Progenitor cell of endocrine pancreas (in vitro differentiated cells): ENCODE results near the gene SYNC. TPM values are rescaled to one million over a fixed set of nuclear protein-coding genes. Genes with fewer than 3 reads are reported as not detected.

Experiments
- DNase-seq: peaks from one replicate; pipeline ENCODE4 v3.0.0; 2021; ENCODE audit warnings: low spot score; ENCODE audit not compliant: unreplicated experiment
- H3K27ac Mint-ChIP-seq: 2 replicates; pipeline ENCODE4 v1.8.0; 2021; ENCODE audit warnings: mild to moderate bottlenecking, moderate library complexity, mixed read lengths
- H3K27me3 Mint-ChIP-seq: 2 replicates; pipeline ENCODE4 v1.8.0; 2021; ENCODE audit warnings: mixed read lengths
- H3K36me3 Mint-ChIP-seq: 2 replicates; pipeline ENCODE4 v1.8.0; 2022; ENCODE audit warnings: mixed read lengths; ENCODE audit not compliant: insufficient read depth
- H3K4me1 Mint-ChIP-seq: 2 replicates; pipeline ENCODE4 v1.8.0; 2021; ENCODE audit warnings: low read depth, mixed read lengths
- H3K4me3 Mint-ChIP-seq: 2 replicates; pipeline ENCODE4 v1.8.0; 2021; ENCODE audit warnings: low read depth, mild to moderate bottlenecking, moderate library complexity, mixed read lengths
- H3K9me3 Mint-ChIP-seq: 2 replicates; pipeline ENCODE4 v1.8.0; 2021; ENCODE audit warnings: low read depth, mixed read lengths
- CTCF ChIP-seq: fragments of 200-600 bp; sonication (generic); IDR thresholded peaks from one replicate; pipeline ENCODE4 v1.5.0; 2021; ENCODE audit warnings: antibody characterized with exemption, mild to moderate bottlenecking; ENCODE audit not compliant: unreplicated experiment
- total RNA-seq: library from RNA; stranded (reverse); gene quantifications from 2 replicates; pipeline ENCODE4 v1.2.1, GENCODE V29; 2021

Gene SYNC
- total RNA-seq, 1 donor from 2014 or later: not detected

GRCh38 chr1:32741413-32742198, 39.0 kb upstream of the SYNC start:
- H3K27ac Mint-ChIP-seq: peak overlapping the region; percentile 95

GRCh38 chr1:32741059-32741412, 38.5 kb upstream of the SYNC start:
- H3K9me3 Mint-ChIP-seq: no peaks in the 10 kb centered on the region
- peaks cover 18% of the 10 kb centered on the region for H3K4me1 Mint-ChIP-seq
- peak overlapping the region; percentile 82 for H3K27ac Mint-ChIP-seq
- peaks cover 8% of the 10 kb centered on the region for H3K36me3 Mint-ChIP-seq
- TF ChIP-seq CTCF: no peak
- DNase-seq: no peak
- peak overlapping the region; percentile 85 for H3K4me3 Mint-ChIP-seq
- no peaks in the 10 kb centered on the region for H3K27me3 Mint-ChIP-seq

More at GRCh38 chr1:32741413-32742198, 39.0 kb upstream of the SYNC start:
- no peak for DNase-seq
- peak; percentile 63 for TF ChIP-seq CTCF
- Mint-ChIP-seq H3K4me1 (peaks cover 18% of the 10 kb centered on the region), H3K27me3 (no peaks in the 10 kb centered on the region), H3K36me3 (peaks cover 8% of the 10 kb centered on the region), H3K9me3 (no peaks in the 10 kb centered on the region), H3K4me3 (peak overlapping the region; percentile 85)

- H3K4me1 Mint-ChIP-seq: peaks cover 11% of the 10 kb centered on the region
- DNase-seq: no peak
- no peaks in the 10 kb centered on the region for H3K9me3 Mint-ChIP-seq
- H3K27me3 Mint-ChIP-seq: no peaks in the 10 kb centered on the region
- H3K36me3 Mint-ChIP-seq: no peaks in the 10 kb centered on the region
- H3K27ac Mint-ChIP-seq: peak overlapping the region; percentile 41
- TF ChIP-seq CTCF: no peak
- no peak overlapping the region for H3K4me3 Mint-ChIP-seq
These were observed 34.5 kb upstream of the SYNC start for GRCh38 chr1:32736812-32737791.

- Mint-ChIP-seq H3K4me1 (peaks cover 15% of the 10 kb centered on the region), H3K27ac (no peak overlapping the region), H3K27me3 (no peaks in the 10 kb centered on the region), H3K4me3 (no peak overlapping the region), H3K9me3 (no peaks in the 10 kb centered on the region), H3K36me3 (no peaks in the 10 kb centered on the region)
- no peak for TF ChIP-seq CTCF
- DNase-seq: no peak
These were observed 31.2 kb upstream of the SYNC start for GRCh38 chr1:32733582-32734321.
